Activated CD4-positive, alpha-beta memory T cell treated with anti-CD3 and anti-CD28 coated beads for 36 hours (primary cell): ENCODE results near the gene CXCL8. TPM values are rescaled to one million over a fixed set of nuclear protein-coding genes. Genes with fewer than 3 reads are reported as not detected.

Source experiments
- CTCF ChIA-PET: fragments of 350-600 bp; sonication (Branson Sonifier 250); formaldehyde crosslinking; loops from one replicate; lab custom pipeline; 2021; ENCODE audit warnings: antibody characterized with exemption, inconsistent platforms; lab: Charles Lee
- POLR2A ChIA-PET: fragments of 350-600 bp; sonication (Branson Sonifier 250); formaldehyde crosslinking; loops from one replicate; lab custom pipeline; 2021; ENCODE audit warnings: antibody characterized with exemption; lab: Charles Lee
- DNase-seq: peaks from one replicate; pipeline ENCODE4 v3.0.0-alpha.2; 2020
- H3K27ac Mint-ChIP-seq: one replicate; pipeline ENCODE4 v1.8.0; 2021; ENCODE audit warnings: mixed read lengths
- H3K27me3 Mint-ChIP-seq: one replicate; pipeline ENCODE4 v1.8.0; 2021; ENCODE audit warnings: mixed read lengths
- H3K36me3 Mint-ChIP-seq: one replicate; pipeline ENCODE4 v1.8.0; 2021; ENCODE audit warnings: mixed read lengths
- H3K4me1 Mint-ChIP-seq: one replicate; pipeline ENCODE4 v1.8.0; 2021; ENCODE audit warnings: low read depth, mixed read lengths
- H3K4me3 Mint-ChIP-seq: one replicate; pipeline ENCODE4 v1.8.0; 2021; ENCODE audit warnings: mild to moderate bottlenecking, mixed read lengths
- H3K9me3 Mint-ChIP-seq: one replicate; pipeline ENCODE4 v1.8.0; 2021; ENCODE audit warnings: mixed read lengths
- intact Hi-C: fragments of 100-400 bp; cut with micrococcal nuclease; formaldehyde crosslinking; loops from one replicate; pipeline ENCODE4 v1.15.1; 2023
- total RNA-seq, 2 experiments: library from RNA; stranded (reverse); gene quantifications; one replicate each; pipeline ENCODE4 v1.2.3, GENCODE V29; 2021

The CXCL8 gene
- total RNA-seq, 2 experiments from 2014 or later: 0.56 to 0.81 TPM

- intact Hi-C loops: no loop called here
- CTCF ChIA-PET: no interaction called here
Observed at GRCh38 chr4:73788411-73788810, 48.0 kb downstream of the CXCL8 start.

More at GRCh38 chr4:73788411-73788810, 48.0 kb downstream of the CXCL8 start:
- no peak overlapping the region for H3K27ac Mint-ChIP-seq
- H3K4me3 Mint-ChIP-seq: no peak overlapping the region
- H3K4me1 Mint-ChIP-seq: no peaks in the 10 kb centered on the region
- POLR2A ChIA-PET: no interaction called here
- H3K9me3 Mint-ChIP-seq: peaks cover 2% of the 10 kb centered on the region
- DNase-seq: no peak
- H3K27me3 Mint-ChIP-seq: no peaks in the 10 kb centered on the region
- H3K36me3 Mint-ChIP-seq: no peaks in the 10 kb centered on the region

Other genes starting within 250 kb of the CXCL8 start
- gene RASSF6, start 120.1 kb upstream of the CXCL8 start, total RNA-seq: not detected
- gene CXCL6, start 96.1 kb downstream of the CXCL8 start, total RNA-seq: not detected
- gene PF4V1, start 112.7 kb downstream of the CXCL8 start, total RNA-seq: not detected
- not detected for gene CXCL1, start 128.8 kb downstream of the CXCL8 start, total RNA-seq
- not detected for gene PF4, start 241.5 kb downstream of the CXCL8 start, total RNA-seq
- not detected for gene PPBP, start 247.6 kb downstream of the CXCL8 start, total RNA-seq